HepG2 (cell line): Measurements from ENCODE around the gene ALB. TPM values are rescaled to one million over a fixed set of nuclear protein-coding genes. Genes with fewer than 3 reads are reported as not detected.

Experiments used
- ATAC-seq: fragments of 200-7000 bp; cut with Tn5 transposase; 3 replicates; pipeline ENCODE4 v1.9.1; 2020; ENCODE audit warnings: mild to moderate bottlenecking, moderate library complexity
- BruUV-seq: library from RNA; stranded (reverse); fragments of 400-500 nt; replicated peaks from 2 replicates; lab custom pipeline; 2021; lab: Mats Ljungman, UMichigan
- CTCF ChIA-PET: fragments of 300-600 bp; formaldehyde crosslinking; extraction: SDS; loops from one replicate; lab custom pipeline; 2021; ENCODE audit warnings: low total read pairs, inconsistent platforms, low intra/inter-chr PET ratio; lab: Yijun Ruan, JAX
- POLR2A ChIA-PET: fragments of 350-600 bp; sonication (Branson Sonifier 250); formaldehyde crosslinking; loops from one replicate; lab custom pipeline; 2020; ENCODE audit warnings: antibody characterized with exemption, inconsistent platforms; lab: Yijun Ruan, JAX
- DNase-seq: peaks from one replicate; pipeline ENCODE4 v3.0.0-alpha.2; 2015; ENCODE audit warnings: low spot score
- FAIRE-seq: peaks from 3 replicates; lab custom pipeline; 2011; peaks lifted over from hg19 to GRCh38; lab: Jason Lieb, UNC
- H2AFZ ChIP-seq: one replicate; pipeline ENCODE4 v1.6.1; 2011; ENCODE audit warnings: low read length, inconsistent platforms
- H3K27ac ChIP-seq: fragments of 300-600 bp; 3 replicates; pipeline ENCODE4 v1.8.0; 2011; ENCODE audit warnings: mixed run types, mild to moderate bottlenecking, mixed read lengths, low read length, inconsistent platforms; ENCODE audit not compliant: insufficient read depth; ENCODE audit errors: extremely low read length
- H3K27me3 ChIP-seq, 2 experiments: fragments of 200-600 bp in 1 of 2; 2 replicates in 1 of 2; 3 replicates in 1 of 2; pipeline versions ENCODE4 v1.6.0 to v1.8.0; 2011; ENCODE audit warnings: low read length in 2 of 2, mild to moderate bottlenecking in 2 of 2, moderate library complexity in 2 of 2, inconsistent platforms in 1 of 2; ENCODE audit not compliant: insufficient read depth in 2 of 2, control insufficient read depth in 1 of 2
- H3K36me3 ChIP-seq, 2 experiments: fragments of 200-600 bp in 1 of 2; replicated peaks in 1 of 2; 2 replicates in 1 of 2; 3 replicates in 1 of 2; pipeline versions ENCODE4 v1.5.1 to v1.8.0; 2011; ENCODE audit warnings: low read length in 2 of 2, inconsistent platforms in 1 of 2; ENCODE audit not compliant: insufficient read depth in 2 of 2, control insufficient read depth in 1 of 2
- H3K4me1 ChIP-seq: 2 replicates; pipeline ENCODE4 v1.5.1; 2012; ENCODE audit warnings: low read length, inconsistent platforms; ENCODE audit not compliant: insufficient read depth
- H3K4me2 ChIP-seq: 2 replicates; pipeline ENCODE4 v1.6.0; 2011; ENCODE audit warnings: low read depth, low read length, inconsistent platforms
- H3K4me3 ChIP-seq, 3 experiments: fragments of 200-600 bp in 1 of 3; sonication (generic), shearing (Covaris generic) in 1 of 3; replicated peaks in 1 of 3; 2 replicates each; pipeline ENCODE4 v1.5.1; 2011 to 2016; ENCODE audit warnings: low read length in 3 of 3, inconsistent platforms in 2 of 3, low read depth in 2 of 3, mild to moderate bottlenecking in 2 of 3, control low read depth in 1 of 3, mixed read lengths in 1 of 3; ENCODE audit not compliant: insufficient read depth in 1 of 3
- H3K79me2 ChIP-seq: one replicate; pipeline ENCODE4 v1.6.1; 2011; ENCODE audit warnings: low read length, inconsistent platforms; ENCODE audit not compliant: insufficient read depth
- H3K9ac ChIP-seq: 2 replicates; pipeline ENCODE4 v1.6.0; 2011; ENCODE audit warnings: mild to moderate bottlenecking, low read depth, low read length, inconsistent platforms; ENCODE audit not compliant: insufficient read depth
- H3K9me3 ChIP-seq: 2 replicates; pipeline ENCODE4 v1.5.1; 2012; ENCODE audit warnings: mild to moderate bottlenecking, low read length
- H4K20me1 ChIP-seq: 2 replicates; pipeline ENCODE4 v1.6.0; 2011; ENCODE audit warnings: inconsistent platforms, mild to moderate bottlenecking, low read length, moderate library complexity; ENCODE audit not compliant: insufficient read depth
- GZF1 ChIP-seq: sonication (generic); formaldehyde crosslinking; IDR thresholded peaks from 2 replicates; pipeline ENCODE4 v1.5.1; 2020; ENCODE audit warnings: mild to moderate bottlenecking, missing genetic modification reagents
- HDAC1 ChIP-seq: sonication (generic); formaldehyde crosslinking; IDR thresholded peaks from 2 replicates; pipeline ENCODE4 v1.5.1; 2020; ENCODE audit warnings: mild to moderate bottlenecking, missing genetic modification reagents
- MAZ ChIP-seq, 2 experiments: sonication (generic) in 1 of 2; formaldehyde crosslinking in 1 of 2; IDR thresholded peaks; 2 replicates each; pipeline versions ENCODE4 v1.5.0 to v1.6.1; 2012 to 2020; ENCODE audit warnings: low read depth in 2 of 2, mild to moderate bottlenecking in 2 of 2, borderline replicate concordance in 1 of 2, improper control_type of control experiment in 1 of 2, low read length in 1 of 2, missing genetic modification reagents in 1 of 2, moderate library complexity in 1 of 2
- RARA ChIP-seq: IDR thresholded peaks from 2 replicates; pipeline ENCODE4 v1.6.1; 2016; ENCODE audit warnings: missing genetic modification reagents, missing compliant biosample characterization
- TOPORS ChIP-seq: sonication (generic); formaldehyde crosslinking; IDR thresholded peaks from 2 replicates; pipeline ENCODE4 v1.8.0; 2023; ENCODE audit warnings: mild to moderate bottlenecking, missing genetic modification reagents
- ZMYM3 ChIP-seq: sonication (generic); formaldehyde crosslinking; IDR thresholded peaks from 2 replicates; pipeline ENCODE4 v1.5.1; 2020; ENCODE audit warnings: mild to moderate bottlenecking, missing genetic modification reagents
- ZNF619 ChIP-seq: sonication (generic); formaldehyde crosslinking; IDR thresholded peaks from 2 replicates; pipeline ENCODE4 v1.4.0; 2020; ENCODE audit warnings: mild to moderate bottlenecking, missing genetic modification reagents
- WGBS: methylation state at CpG from one replicate; pipeline ENCODE4 v1.1.6; 2017; ENCODE audit warnings: low lambda C conversion rate; 5-methylcytosine and 5-hydroxymethylcytosine counted together
- in situ Hi-C: cut with HindIII; loops from 2 replicates; pipeline ENCODE4 v1.10.0; 2017; ENCODE audit warnings: low pct_unique_long_range_greater_than_20kb; ENCODE audit not compliant: extremely low pct_ligation_motif_present
- intact Hi-C: fragments of 100-400 bp; cut with micrococcal nuclease; formaldehyde crosslinking; loops from one replicate; pipeline ENCODE4 v1.10.0; 2022; ENCODE audit not compliant: unreplicated experiment
- polyA plus RNA-seq, 8 experiments: library from polyadenylated mRNA; depleted of rRNA in 3 of 8; stranded (reverse) in 7 of 8; unstranded in 1 of 8; fragments of >200 nt; fragmentation: Illumina TruSeq in 4 of 8; extraction: Trizol in 4 of 8; gene quantifications; 2 replicates each; pipeline versions ENCODE4 v1.2.1 to v1.2.3, GENCODE V29; 2011 to 2016; ENCODE audit warnings: low read depth in 4 of 8, missing spikeins in 1 of 8, mixed read lengths in 1 of 8; ENCODE audit not compliant: insufficient read depth in 1 of 8
- total RNA-seq, 5 experiments: library from RNA; depleted of rRNA; stranded (reverse); fragments of >200 nt; fragmentation: Illumina TruSeq; extraction: Trizol; gene quantifications; 2 replicates each; pipeline ENCODE4 v1.2.3, GENCODE V29; 2016; ENCODE audit warnings: low read depth in 1 of 5
- TF ChIP-seq, protein P1 (sequence below): sonication (generic); formaldehyde crosslinking; IDR thresholded peaks from 2 replicates; pipeline ENCODE4 v1.4.0; 2020; ENCODE audit warnings: mild to moderate bottlenecking, missing genetic modification reagents
- TF ChIP-seq, protein P2 (sequence below): sonication (generic); formaldehyde crosslinking; IDR thresholded peaks from 2 replicates; pipeline ENCODE4 v1.5.1; 2020; ENCODE audit warnings: missing genetic modification reagents, mild to moderate bottlenecking, borderline replicate concordance
- TF ChIP-seq, protein P3 (sequence below): sonication (generic); formaldehyde crosslinking; IDR thresholded peaks from 2 replicates; pipeline ENCODE4 v1.4.0; 2020; ENCODE audit warnings: missing genetic modification reagents
- TF ChIP-seq, protein P4 (sequence below): sonication (generic); formaldehyde crosslinking; IDR thresholded peaks from 2 replicates; pipeline ENCODE4 v1.4.0; 2020; ENCODE audit warnings: mild to moderate bottlenecking, missing genetic modification reagents

Gene ALB
- total and polyA plus RNA-seq, 2 of the 13 experiments (the other 11 are each of a cell fraction or from before 2014, with no cell fraction given), result 22,259 to 22,625 TPM

DNA sequence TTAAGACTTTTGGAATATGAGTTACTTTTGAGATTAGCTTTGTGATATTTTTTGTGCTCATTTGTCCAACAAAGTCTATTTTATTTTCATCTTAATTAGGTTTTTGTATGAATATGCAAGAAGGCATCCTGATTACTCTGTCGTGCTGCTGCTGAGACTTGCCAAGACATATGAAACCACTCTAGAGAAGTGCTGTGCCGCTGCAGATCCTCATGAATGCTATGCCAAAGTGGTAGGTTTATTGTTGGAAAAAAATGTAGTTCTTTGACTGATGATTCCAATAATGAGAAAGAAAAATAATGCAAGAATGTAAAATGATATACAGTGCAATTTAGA lies 10.8 kb downstream of the ALB start:
- ATAC-seq (no peak; the same call in 2 of the 3 replicates), DNase-seq (no peak), FAIRE-seq (no peak)
- in situ Hi-C loops, result no loop called here
- Histone ChIP-seq H3K79me2 (peaks cover 56% of the 10 kb centered on the region), H3K9me3 (no peaks in the 10 kb centered on the region), H3K27ac (peak overlapping the region; percentile 89), H3K36me3 (peaks cover 8 to 53% of the 10 kb centered on the region in 2 experiments; a peak in 4 of 5 replicates), H3K4me1 (peaks cover 73% of the 10 kb centered on the region), H3K9ac (peak overlapping the region; percentile 38), H2AFZ (no peak overlapping the region), H4K20me1 (peaks cover 4% of the 10 kb centered on the region), H3K4me3 (peak overlapping the region; percentile 20 to 31 (median 29); a peak in 4 of 6 replicates), H3K4me2 (peak overlapping the region; percentile 77), H3K27me3 (no peaks in the 10 kb centered on the region)
- no TSS peak for BruUV-seq
- intact Hi-C loops, result no loop called here
- ChIA-PET CTCF (no interaction called here), POLR2A (interaction anchor here (0.6 to 2.4 kb wide), 6 partner anchors 9 to 71 kb away, joined by 3 to 18 read pairs (median 6); partner anchors contain the start of genes AFP and ALB)
- 38% methylated on average over 2 of the region's 2 CpGs for WGBS
- TF ChIP-seq, protein P1, sequence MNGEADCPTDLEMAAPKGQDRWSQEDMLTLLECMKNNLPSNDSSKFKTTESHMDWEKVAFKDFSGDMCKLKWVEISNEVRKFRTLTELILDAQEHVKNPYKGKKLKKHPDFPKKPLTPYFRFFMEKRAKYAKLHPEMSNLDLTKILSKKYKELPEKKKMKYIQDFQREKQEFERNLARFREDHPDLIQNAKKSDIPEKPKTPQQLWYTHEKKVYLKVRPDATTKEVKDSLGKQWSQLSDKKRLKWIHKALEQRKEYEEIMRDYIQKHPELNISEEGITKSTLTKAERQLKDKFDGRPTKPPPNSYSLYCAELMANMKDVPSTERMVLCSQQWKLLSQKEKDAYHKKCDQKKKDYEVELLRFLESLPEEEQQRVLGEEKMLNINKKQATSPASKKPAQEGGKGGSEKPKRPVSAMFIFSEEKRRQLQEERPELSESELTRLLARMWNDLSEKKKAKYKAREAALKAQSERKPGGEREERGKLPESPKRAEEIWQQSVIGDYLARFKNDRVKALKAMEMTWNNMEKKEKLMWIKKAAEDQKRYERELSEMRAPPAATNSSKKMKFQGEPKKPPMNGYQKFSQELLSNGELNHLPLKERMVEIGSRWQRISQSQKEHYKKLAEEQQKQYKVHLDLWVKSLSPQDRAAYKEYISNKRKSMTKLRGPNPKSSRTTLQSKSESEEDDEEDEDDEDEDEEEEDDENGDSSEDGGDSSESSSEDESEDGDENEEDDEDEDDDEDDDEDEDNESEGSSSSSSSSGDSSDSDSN (CRISPR knock-in tag), result no peak
- no peak for TF ChIP-seq MAZ (IDR thresholded peaks at IDR 0.05; ENCODE audit: borderline replicate concordance, low read depth, low read length)
- TF ChIP-seq MAZ (CRISPR knock-in tag; IDR thresholded peaks at IDR 0.05; ENCODE audit: low read depth), result 0 out of 2 replicates have a peak, but pooled peaks have one; percentile 6
- TF ChIP-seq GZF1, result no peak
- TF ChIP-seq, protein P2, sequence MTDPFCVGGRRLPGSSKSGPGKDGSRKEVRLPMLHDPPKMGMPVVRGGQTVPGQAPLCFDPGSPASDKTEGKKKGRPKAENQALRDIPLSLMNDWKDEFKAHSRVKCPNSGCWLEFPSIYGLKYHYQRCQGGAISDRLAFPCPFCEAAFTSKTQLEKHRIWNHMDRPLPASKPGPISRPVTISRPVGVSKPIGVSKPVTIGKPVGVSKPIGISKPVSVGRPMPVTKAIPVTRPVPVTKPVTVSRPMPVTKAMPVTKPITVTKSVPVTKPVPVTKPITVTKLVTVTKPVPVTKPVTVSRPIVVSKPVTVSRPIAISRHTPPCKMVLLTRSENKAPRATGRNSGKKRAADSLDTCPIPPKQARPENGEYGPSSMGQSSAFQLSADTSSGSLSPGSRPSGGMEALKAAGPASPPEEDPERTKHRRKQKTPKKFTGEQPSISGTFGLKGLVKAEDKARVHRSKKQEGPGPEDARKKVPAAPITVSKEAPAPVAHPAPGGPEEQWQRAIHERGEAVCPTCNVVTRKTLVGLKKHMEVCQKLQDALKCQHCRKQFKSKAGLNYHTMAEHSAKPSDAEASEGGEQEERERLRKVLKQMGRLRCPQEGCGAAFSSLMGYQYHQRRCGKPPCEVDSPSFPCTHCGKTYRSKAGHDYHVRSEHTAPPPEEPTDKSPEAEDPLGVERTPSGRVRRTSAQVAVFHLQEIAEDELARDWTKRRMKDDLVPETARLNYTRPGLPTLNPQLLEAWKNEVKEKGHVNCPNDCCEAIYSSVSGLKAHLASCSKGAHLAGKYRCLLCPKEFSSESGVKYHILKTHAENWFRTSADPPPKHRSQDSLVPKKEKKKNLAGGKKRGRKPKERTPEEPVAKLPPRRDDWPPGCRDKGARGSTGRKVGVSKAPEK (CRISPR knock-in tag), result no peak
- TF ChIP-seq TOPORS (CRISPR knock-in tag), result 0 out of 2 replicates have a peak, but pooled peaks have one; percentile 10
- TF ChIP-seq HDAC1 (CRISPR knock-in tag), result no peak
- TF ChIP-seq, protein P3, sequence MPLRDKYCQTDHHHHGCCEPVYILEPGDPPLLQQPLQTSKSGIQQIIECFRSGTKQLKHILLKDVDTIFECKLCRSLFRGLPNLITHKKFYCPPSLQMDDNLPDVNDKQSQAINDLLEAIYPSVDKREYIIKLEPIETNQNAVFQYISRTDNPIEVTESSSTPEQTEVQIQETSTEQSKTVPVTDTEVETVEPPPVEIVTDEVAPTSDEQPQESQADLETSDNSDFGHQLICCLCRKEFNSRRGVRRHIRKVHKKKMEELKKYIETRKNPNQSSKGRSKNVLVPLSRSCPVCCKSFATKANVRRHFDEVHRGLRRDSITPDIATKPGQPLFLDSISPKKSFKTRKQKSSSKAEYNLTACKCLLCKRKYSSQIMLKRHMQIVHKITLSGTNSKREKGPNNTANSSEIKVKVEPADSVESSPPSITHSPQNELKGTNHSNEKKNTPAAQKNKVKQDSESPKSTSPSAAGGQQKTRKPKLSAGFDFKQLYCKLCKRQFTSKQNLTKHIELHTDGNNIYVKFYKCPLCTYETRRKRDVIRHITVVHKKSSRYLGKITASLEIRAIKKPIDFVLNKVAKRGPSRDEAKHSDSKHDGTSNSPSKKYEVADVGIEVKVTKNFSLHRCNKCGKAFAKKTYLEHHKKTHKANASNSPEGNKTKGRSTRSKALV (CRISPR knock-in tag), result 0 out of 2 replicates have a peak, but pooled peaks have one; percentile 9
- no peak for TF ChIP-seq ZNF619 (CRISPR knock-in tag)
- TF ChIP-seq, protein P4, sequence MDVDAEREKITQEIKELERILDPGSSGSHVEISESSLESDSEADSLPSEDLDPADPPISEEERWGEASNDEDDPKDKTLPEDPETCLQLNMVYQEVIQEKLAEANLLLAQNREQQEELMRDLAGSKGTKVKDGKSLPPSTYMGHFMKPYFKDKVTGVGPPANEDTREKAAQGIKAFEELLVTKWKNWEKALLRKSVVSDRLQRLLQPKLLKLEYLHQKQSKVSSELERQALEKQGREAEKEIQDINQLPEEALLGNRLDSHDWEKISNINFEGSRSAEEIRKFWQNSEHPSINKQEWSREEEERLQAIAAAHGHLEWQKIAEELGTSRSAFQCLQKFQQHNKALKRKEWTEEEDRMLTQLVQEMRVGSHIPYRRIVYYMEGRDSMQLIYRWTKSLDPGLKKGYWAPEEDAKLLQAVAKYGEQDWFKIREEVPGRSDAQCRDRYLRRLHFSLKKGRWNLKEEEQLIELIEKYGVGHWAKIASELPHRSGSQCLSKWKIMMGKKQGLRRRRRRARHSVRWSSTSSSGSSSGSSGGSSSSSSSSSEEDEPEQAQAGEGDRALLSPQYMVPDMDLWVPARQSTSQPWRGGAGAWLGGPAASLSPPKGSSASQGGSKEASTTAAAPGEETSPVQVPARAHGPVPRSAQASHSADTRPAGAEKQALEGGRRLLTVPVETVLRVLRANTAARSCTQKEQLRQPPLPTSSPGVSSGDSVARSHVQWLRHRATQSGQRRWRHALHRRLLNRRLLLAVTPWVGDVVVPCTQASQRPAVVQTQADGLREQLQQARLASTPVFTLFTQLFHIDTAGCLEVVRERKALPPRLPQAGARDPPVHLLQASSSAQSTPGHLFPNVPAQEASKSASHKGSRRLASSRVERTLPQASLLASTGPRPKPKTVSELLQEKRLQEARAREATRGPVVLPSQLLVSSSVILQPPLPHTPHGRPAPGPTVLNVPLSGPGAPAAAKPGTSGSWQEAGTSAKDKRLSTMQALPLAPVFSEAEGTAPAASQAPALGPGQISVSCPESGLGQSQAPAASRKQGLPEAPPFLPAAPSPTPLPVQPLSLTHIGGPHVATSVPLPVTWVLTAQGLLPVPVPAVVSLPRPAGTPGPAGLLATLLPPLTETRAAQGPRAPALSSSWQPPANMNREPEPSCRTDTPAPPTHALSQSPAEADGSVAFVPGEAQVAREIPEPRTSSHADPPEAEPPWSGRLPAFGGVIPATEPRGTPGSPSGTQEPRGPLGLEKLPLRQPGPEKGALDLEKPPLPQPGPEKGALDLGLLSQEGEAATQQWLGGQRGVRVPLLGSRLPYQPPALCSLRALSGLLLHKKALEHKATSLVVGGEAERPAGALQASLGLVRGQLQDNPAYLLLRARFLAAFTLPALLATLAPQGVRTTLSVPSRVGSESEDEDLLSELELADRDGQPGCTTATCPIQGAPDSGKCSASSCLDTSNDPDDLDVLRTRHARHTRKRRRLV, result no peak
- TF ChIP-seq RARA, result no peak
- TF ChIP-seq ZMYM3 (CRISPR knock-in tag), result no peak
